NCI-H2196 (cell line): ENCODE data around the gene CES5A.
"Not testable (repeated sequence)": the region's sequence is repeated elsewhere in the genome, so short reads cannot be mapped to it uniquely, and the experiment has no call there.

Experiments used
- DNase-seq: peaks from one replicate; lab custom pipeline; 2025; ENCODE audit not compliant: unreplicated experiment; lab: John Stamatoyannopoulos, UW

The CES5A gene, protein sequence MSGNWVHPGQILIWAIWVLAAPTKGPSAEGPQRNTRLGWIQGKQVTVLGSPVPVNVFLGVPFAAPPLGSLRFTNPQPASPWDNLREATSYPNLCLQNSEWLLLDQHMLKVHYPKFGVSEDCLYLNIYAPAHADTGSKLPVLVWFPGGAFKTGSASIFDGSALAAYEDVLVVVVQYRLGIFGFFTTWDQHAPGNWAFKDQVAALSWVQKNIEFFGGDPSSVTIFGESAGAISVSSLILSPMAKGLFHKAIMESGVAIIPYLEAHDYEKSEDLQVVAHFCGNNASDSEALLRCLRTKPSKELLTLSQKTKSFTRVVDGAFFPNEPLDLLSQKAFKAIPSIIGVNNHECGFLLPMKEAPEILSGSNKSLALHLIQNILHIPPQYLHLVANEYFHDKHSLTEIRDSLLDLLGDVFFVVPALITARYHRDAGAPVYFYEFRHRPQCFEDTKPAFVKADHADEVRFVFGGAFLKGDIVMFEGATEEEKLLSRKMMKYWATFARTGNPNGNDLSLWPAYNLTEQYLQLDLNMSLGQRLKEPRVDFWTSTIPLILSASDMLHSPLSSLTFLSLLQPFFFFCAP

DNA sequence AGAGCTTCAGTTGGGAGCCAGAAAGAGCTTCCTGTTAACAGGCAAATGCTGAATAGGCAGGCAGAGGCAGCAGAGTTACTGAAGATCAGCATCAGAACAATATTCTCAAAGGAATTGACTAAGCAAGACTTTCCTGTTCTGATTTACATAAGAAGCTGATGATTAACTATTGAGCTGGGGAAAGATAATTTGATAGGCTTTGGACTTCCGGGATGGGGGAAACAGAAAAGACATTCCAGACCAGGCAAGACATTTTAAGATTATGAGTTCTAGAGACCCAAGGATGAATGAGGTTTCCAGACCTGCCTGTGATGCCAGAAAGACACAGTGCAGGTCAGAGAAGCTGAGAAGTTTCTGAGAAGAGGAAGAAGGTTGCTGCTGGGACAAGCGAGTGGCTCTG lies at the start of gene CES5A:
Gene CES5A, minus strand, starts transcription at position 101 of the 400 bp plus-strand sequence. CDS start 152 bp downstream, outside the sequence.
- no peak for DNase-seq

GRCh38 chr16:55922662-55923061 lies 47.5 kb upstream of the CES5A start:
- DNase-seq = no peak

- no peak for DNase-seq
These were observed 42.4 kb upstream of the CES5A start for GRCh38 chr16:55917373-55918160.

- no peak for DNase-seq
These were observed 40.1 kb upstream of the CES5A start for GRCh38 chr16:55915096-55915827.

DNA sequence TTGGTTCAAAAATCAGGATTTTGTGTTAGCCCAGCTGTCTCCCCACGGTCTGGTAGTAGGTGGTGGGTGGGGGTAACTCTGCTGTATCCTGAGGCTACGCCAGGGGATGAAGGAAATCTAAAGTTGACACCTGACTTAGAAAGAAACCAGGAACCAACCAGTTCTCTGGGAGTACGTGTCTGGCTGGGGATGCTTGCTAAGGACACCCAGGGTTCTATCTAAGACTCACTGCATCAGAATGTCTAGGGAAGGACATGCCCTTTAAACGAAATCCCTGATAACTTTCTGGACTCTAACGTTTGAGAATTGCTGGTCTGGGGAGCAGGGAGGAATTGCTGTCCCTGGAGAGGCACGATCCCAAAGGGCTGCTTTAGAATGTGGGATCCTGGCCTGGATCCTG lies 39.2 kb upstream of the CES5A start:
- DNase-seq = no peak

DNA sequence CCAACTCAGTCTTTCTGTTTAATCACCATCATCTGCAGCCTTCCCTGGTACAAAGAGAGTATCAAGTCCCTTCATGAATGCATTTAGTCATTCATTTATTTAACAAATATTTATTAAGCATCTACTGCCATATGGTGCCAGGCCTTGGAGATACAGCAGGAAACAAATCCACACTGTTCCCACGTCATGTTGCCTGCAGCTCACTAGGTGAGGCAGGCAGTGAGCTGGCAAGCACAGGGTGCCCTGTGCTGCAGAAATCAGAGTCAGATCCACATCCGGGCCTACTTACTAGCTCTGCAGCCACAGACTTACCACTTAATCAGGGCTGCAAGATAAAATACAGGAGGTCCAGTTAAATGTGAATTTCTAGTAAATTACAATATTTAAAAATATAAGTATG lies 38.5 kb upstream of the CES5A start:
- DNase-seq = no peak

GRCh38 chr16:55913121-55913520 lies 37.9 kb upstream of the CES5A start:
- DNase-seq = not testable (repeated sequence)

- no peak for DNase-seq
These were observed 36.8 kb upstream of the CES5A start for GRCh38 chr16:55912022-55912421.

- no peak for DNase-seq
These were observed 36.4 kb upstream of the CES5A start for GRCh38 chr16:55911616-55912015.

DNA sequence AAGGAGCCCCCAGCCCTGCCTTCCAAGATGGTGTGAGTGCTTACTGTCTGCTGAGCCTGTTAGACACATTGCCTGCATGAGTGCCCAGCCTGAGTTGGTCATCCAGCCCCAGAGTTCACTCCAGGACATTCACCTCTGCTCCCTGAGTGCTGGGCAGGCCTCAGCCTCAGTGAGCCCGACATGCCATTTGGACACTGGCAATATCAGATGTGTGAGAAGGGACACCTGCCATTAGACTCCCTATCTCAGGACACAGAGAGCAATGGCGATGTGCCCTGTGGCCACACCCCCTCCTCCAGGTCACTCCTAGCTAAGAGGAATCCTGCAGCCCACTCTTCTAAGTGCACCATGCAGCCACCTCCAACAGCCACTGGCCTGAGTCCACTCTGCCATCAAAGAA lies 34.7 kb upstream of the CES5A start:
- DNase-seq = no peak

GRCh38 chr16:55908641-55909040 lies 33.5 kb upstream of the CES5A start:
- no peak for DNase-seq

- DNase-seq = no peak
These were observed 32.5 kb upstream of the CES5A start for GRCh38 chr16:55907661-55908060.

DNA sequence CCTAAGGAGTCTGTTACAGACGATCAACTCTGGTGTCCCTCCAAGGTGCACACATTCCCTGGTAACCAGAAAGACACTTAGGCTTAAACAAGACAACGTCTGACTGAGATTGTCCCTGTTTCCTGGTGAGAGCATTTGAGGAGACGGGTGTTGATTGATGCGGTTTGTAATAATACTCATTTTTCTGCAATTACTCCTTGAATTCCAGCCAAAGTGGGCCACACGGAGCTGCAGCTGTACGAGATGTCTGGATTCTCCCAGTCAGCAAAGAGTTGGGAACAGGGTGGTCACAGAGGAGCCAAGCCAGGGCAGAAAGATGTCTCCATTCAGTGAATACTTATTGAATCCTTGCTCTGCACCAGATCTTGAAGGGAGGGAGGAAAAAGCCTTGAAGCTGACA lies 30.9 kb upstream of the CES5A start:
- no peak for DNase-seq

DNA sequence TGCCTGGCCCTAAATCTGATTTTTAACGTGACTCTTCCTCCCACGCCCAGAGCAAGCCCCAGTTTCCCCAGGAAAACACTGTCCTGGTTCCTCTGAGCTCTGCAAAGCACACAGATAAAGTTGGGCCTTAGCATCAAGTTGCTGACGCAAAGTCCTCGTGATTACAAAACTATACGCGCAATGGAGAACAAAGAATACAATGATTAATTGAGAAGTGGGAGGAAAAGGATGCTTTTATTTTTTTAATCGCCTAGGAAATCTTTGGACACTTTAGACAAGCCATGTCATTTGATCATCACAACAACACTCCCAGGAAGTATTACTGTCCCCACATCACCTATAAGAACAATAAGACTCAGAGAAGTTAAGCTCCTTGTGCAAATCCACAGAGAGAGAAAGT lies 30.5 kb upstream of the CES5A start:
- DNase-seq = no peak

DNA sequence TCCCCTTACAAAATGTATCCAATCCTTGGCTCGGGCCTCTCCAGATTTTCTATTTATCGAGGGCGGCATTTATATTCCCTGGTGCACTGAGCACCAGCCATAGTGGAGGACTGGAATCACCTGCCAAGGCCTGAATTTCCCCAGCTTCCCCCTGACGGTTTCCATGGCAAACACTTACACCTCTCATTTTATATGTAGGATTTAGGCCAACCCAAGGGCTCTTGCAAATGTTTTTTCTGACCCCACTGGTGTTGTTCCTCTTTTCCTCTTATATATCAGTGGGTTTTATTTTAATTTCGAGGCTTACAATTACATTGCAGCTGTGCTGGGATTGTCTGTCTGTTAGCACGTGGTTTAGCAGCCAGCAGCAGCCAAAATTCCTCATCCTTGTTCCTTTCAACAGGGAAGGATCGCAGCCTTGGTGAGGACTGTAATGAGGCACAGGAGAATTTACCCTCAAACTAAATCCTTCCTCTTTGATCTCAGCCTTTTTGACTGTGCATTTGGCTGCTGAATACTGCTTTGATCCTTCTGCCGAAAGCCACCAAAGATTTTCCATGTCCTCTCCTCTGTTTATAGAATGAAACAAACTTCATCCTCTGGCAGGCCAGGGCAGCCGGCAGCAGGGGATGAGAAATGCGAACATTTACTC lies 26.5 kb upstream of the CES5A start:
- no peak for DNase-seq

- no peak for DNase-seq
These were observed 25.6 kb upstream of the CES5A start for GRCh38 chr16:55900616-55901393.

DNA sequence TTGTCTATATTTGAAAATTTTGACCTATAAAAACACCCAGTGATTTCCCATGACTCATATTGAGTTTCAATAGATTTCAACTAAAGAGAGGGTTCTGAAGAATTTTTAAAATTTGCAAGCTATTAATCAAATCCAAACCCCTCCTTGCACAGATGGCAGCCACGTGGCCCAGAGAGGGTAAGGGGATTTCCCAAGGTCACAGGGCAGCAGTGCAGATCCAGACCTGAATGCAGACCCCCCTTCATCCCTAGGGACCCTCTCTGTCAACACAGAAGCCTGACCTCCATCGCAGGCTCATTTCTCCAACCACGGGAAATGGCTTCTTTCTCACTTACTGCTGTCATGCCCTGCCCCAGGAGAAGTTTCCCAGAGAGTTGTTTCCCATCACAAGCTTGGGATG lies 24.7 kb upstream of the CES5A start:
- DNase-seq = no peak

GRCh38 chr16:55898592-55898991 lies 23.4 kb upstream of the CES5A start:
- DNase-seq = no peak

- DNase-seq = no peak
These were observed 17.6 kb upstream of the CES5A start for GRCh38 chr16:55892821-55893220.

- no peak for DNase-seq
These were observed 14.3 kb upstream of the CES5A start for GRCh38 chr16:55889518-55889917.
